Measurements from ENCODE around the gene DERL2.
A peak's percentile ranks its signal among the peaks of the same experiment; 100 is the strongest.

The DERL2 gene

GRCh38 chr17:5508810-5509209 is 22.8 kb upstream of the DERL2 start:
- ChIA-PET POLR2A (no interaction called here), CTCF (interaction anchor here (1.0 kb wide), 1 partner anchor 13 kb away, joined by 3 read pairs; no protein-coding TSS in a partner anchor)
- no peak for TF ChIP-seq CTCF (IDR thresholded peaks at IDR 0.05; ENCODE audit: control extremely low read depth, extremely low read depth, low read depth, missing control alignments)
- DNase-seq (ENCODE audit: extremely low spot score), result no peak

- POLR2A ChIA-PET, result no interaction called here
- DNase-seq (ENCODE audit: extremely low spot score), result no peak
- CTCF ChIA-PET, result no interaction called here
- TF ChIP-seq CTCF (IDR thresholded peaks at IDR 0.05; ENCODE audit: control extremely low read depth, extremely low read depth, low read depth, missing control alignments), result no peak
Measured at GRCh38 chr17:5506307-5506706, 20.3 kb upstream of the DERL2 start.

- ChIA-PET POLR2A (no interaction called here), CTCF (no interaction called here)
- TF ChIP-seq CTCF (IDR thresholded peaks at IDR 0.05; ENCODE audit: control extremely low read depth, extremely low read depth, low read depth, missing control alignments), result no peak
- no peak for DNase-seq (ENCODE audit: extremely low spot score)
Measured at GRCh38 chr17:5502552-5502951, 16.6 kb upstream of the DERL2 start.

GRCh38 chr17:5501685-5502084 is 15.7 kb upstream of the DERL2 start:
- no peak for TF ChIP-seq CTCF (IDR thresholded peaks at IDR 0.05; ENCODE audit: control extremely low read depth, extremely low read depth, low read depth, missing control alignments)
- no peak for DNase-seq (ENCODE audit: extremely low spot score)
- ChIA-PET POLR2A (no interaction called here), CTCF (no interaction called here)

- peak; percentile 87 for DNase-seq (ENCODE audit: extremely low spot score)
- CTCF ChIA-PET, result interaction anchor here (1.2 to 1.5 kb wide), 2 partner anchors 10 to 62 kb away, joined by 4 read pairs; partner anchors contain the start of gene C1QBP
Measured at GRCh38 chr17:5500589-5501391, 14.8 kb upstream of the DERL2 start.

GRCh38 chr17:5500247-5500588 is 14.2 kb upstream of the DERL2 start:
- peak; percentile 34 for DNase-seq (ENCODE audit: extremely low spot score)
- ChIA-PET POLR2A (interaction anchor here (0.6 kb wide), 1 partner anchor 27 kb away, joined by 3 read pairs; no protein-coding TSS in a partner anchor), CTCF (interaction anchor here (1.2 to 1.5 kb wide), 2 partner anchors 9 to 61 kb away, joined by 4 read pairs; partner anchors contain the start of gene C1QBP)
- TF ChIP-seq CTCF (IDR thresholded peaks at IDR 0.05; ENCODE audit: control extremely low read depth, extremely low read depth, low read depth, missing control alignments), result no peak

More at GRCh38 chr17:5500589-5501391, 14.8 kb upstream of the DERL2 start:
- POLR2A ChIA-PET, result no interaction called here
- no peak for TF ChIP-seq CTCF (IDR thresholded peaks at IDR 0.05; ENCODE audit: control extremely low read depth, extremely low read depth, low read depth, missing control alignments)

Data from GM10248 (cell line).